ENCODE measurements around the gene MYH2. TPM values are rescaled to one million over a fixed set of nuclear protein-coding genes. Genes with fewer than 3 reads are reported as not detected.

MYH2 gene
- total RNA-seq, 4 donors from 2014 or later, result 0.68 TPM; not detected in 3

GRCh38 chr17:10558049-10558448 lies 8.6 kb upstream of the MYH2 start:
- 75 to 87% methylated on average over 5 to 6 of the region's 6 CpGs for WGBS, 2 donors (ENCODE audit: low coverage in 1 of 2)
- TF ChIP-seq POLR2A (IDR thresholded peaks at IDR 0.05) (no peak), CTCF (IDR thresholded peaks at IDR 0.05) (no peak), POLR2AphosphoS5 (IDR thresholded peaks at IDR 0.05) (no peak), EP300 (IDR thresholded peaks at IDR 0.05; ENCODE audit: low read depth) (no peak)
- Histone ChIP-seq H3K27ac (no peak overlapping the region), H3K4me1 (no peaks in the 10 kb centered on the region), H3K9me3 (no peaks in the 10 kb centered on the region), H3K27me3 (no peaks in the 10 kb centered on the region), H3K4me3 (no peak overlapping the region), H3K36me3 (no peaks in the 10 kb centered on the region)
- intact Hi-C loops (cut with DNase I; ENCODE audit: low total_unique reads), result no loop called here
- DNase-seq, result no peak
- in situ Hi-C loops (cut with MboI; ENCODE audit: low pct_ligation_motif_present in 1 of 4, low pct_unique_long_range_greater_than_20kb in 1 of 4, low sequenced_read_pairs in 3 of 4), result loop anchor here in 1 of 4 donors (25.0 kb wide), 2 partner anchors 104 to 221 kb away; partner anchors contain the start of gene MYH3

- H3K4me1 ChIP-seq, result no peaks in the 10 kb centered on the region
- no peak for TF ChIP-seq CTCF (IDR thresholded peaks at IDR 0.05)
- no peak for TF ChIP-seq EP300 (IDR thresholded peaks at IDR 0.05; ENCODE audit: low read depth)
- TF ChIP-seq POLR2AphosphoS5 (IDR thresholded peaks at IDR 0.05), result no peak
- TF ChIP-seq POLR2A (IDR thresholded peaks at IDR 0.05), result no peak
- H3K27me3 ChIP-seq, result no peaks in the 10 kb centered on the region
- H3K9me3 ChIP-seq, result no peaks in the 10 kb centered on the region
- H3K4me3 ChIP-seq, result no peak overlapping the region
- 64 to 80% methylated on average over 1 of the region's 1 CpG for WGBS, 2 donors (ENCODE audit: low coverage in 1 of 2)
- intact Hi-C loops (cut with DNase I; ENCODE audit: low total_unique reads) (no loop called here), in situ Hi-C loops (cut with MboI; ENCODE audit: low pct_ligation_motif_present in 1 of 4, low pct_unique_long_range_greater_than_20kb in 1 of 4, low sequenced_read_pairs in 3 of 4) (loop anchor here in 1 of 4 donors (25.0 kb wide), 2 partner anchors 105 to 220 kb away; partner anchors contain the start of gene MYH3)
- no peaks in the 10 kb centered on the region for H3K36me3 ChIP-seq
- H3K27ac ChIP-seq, result no peak overlapping the region
- no peak for DNase-seq
Observed at GRCh38 chr17:10557422-10557821, 8.0 kb upstream of the MYH2 start.

GRCh38 chr17:10556301-10557005 lies 7.0 kb upstream of the MYH2 start:
- no peaks in the 10 kb centered on the region for H3K9me3 ChIP-seq
- 53 to 61% methylated on average over 4 to 5 of the region's 5 CpGs for WGBS, 2 donors (ENCODE audit: low coverage in 1 of 2)
- intact Hi-C loops (cut with DNase I; ENCODE audit: low total_unique reads), result no loop called here
- no peaks in the 10 kb centered on the region for H3K4me1 ChIP-seq
- no peak for DNase-seq
- TF ChIP-seq CTCF (IDR thresholded peaks at IDR 0.05) (no peak), POLR2AphosphoS5 (IDR thresholded peaks at IDR 0.05) (no peak), EP300 (IDR thresholded peaks at IDR 0.05; ENCODE audit: low read depth) (no peak), POLR2A (IDR thresholded peaks at IDR 0.05) (no peak)
- no peaks in the 10 kb centered on the region for H3K27me3 ChIP-seq
- H3K36me3 ChIP-seq, result no peaks in the 10 kb centered on the region
- H3K27ac ChIP-seq, result no peak overlapping the region
- in situ Hi-C loops (cut with MboI; ENCODE audit: low pct_ligation_motif_present in 1 of 4, low pct_unique_long_range_greater_than_20kb in 1 of 4, low sequenced_read_pairs in 3 of 4), result loop anchor here in 1 of 4 donors (25.0 kb wide), 2 partner anchors 106 to 219 kb away; partner anchors contain the start of gene MYH3
- H3K4me3 ChIP-seq, result no peak overlapping the region

- in situ Hi-C loops (cut with MboI; ENCODE audit: low pct_ligation_motif_present in 1 of 4, low pct_unique_long_range_greater_than_20kb in 1 of 4, low sequenced_read_pairs in 3 of 4) (loop anchor here in 1 of 4 donors (25.0 kb wide), 2 partner anchors 112 to 213 kb away; partner anchors contain the start of gene MYH3), intact Hi-C loops (cut with DNase I; ENCODE audit: low total_unique reads) (no loop called here)
Observed at GRCh38 chr17:10550014-10550413, 556 bp upstream of the MYH2 start.

More at GRCh38 chr17:10550014-10550413, 556 bp upstream of the MYH2 start:
- no peak overlapping the region for H3K4me3 ChIP-seq
- H3K4me1 ChIP-seq, result peaks cover 0 to 2% (median 0%) of the 10 kb centered on the region in 4 donors
- no peaks in the 10 kb centered on the region for H3K9me3 ChIP-seq
- H3K27me3 ChIP-seq, result no peaks in the 10 kb centered on the region
- 78 to 86% methylated on average over 3 to 4 of the region's 4 CpGs for WGBS, 2 donors (ENCODE audit: low coverage in 1 of 2)
- TF ChIP-seq CTCF (IDR thresholded peaks at IDR 0.05) (no peak), POLR2AphosphoS5 (IDR thresholded peaks at IDR 0.05) (no peak), EP300 (IDR thresholded peaks at IDR 0.05; ENCODE audit: low read depth) (no peak), POLR2A (IDR thresholded peaks at IDR 0.05) (no peak)
- no peak overlapping the region for H3K27ac ChIP-seq
- no peak for DNase-seq
- no peaks in the 10 kb centered on the region for H3K36me3 ChIP-seq

Measured in transverse colon (tissue), 4 donors.